ENCODE results near the gene UBXN6.

The UBXN6 gene

DNA sequence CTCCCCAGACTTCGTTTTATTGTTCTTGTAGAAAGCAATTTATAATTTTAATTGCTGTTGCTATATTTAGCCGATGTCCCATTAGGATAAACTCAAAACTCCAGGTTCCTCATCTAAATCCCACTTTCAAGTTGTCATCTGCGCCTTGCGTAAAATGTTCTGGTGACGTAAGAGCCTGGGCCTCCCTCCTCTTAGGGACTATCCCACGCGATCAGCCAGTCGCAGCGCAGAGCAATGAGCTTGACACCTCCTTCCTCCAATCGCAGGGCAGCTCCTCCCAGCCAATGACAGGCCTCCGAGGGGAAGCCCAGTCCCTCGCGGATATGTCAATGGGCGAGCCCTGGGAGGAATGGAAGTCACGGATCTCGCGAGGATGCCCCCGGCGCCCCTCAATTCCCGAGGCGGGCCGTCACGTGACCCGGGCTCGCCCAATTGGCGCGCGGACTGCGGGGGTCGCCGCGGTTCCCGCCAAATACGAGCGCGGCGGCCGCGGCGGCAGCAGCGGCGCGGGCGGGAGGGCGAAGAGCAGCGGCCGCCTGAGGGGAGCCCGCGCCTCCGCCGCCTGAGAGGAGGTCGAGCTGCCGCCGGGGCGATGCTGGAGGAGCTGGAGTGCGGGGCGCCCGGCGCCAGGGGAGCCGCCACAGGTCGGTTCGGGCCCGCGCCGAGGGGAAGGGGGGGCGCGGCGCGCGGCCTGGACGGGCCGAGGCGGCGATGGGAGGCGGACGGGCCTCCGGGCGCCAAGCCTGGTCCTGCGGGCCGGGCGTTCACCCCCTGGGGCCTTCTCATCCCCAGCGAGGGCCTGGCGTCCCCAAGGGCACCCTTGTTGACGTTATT, 55.2 kb downstream of the UBXN6 start, which contains the start of gene CHAF1A:
Gene CHAF1A (plus strand): TSS at position 470 of the 834 bp plus-strand sequence. CDS start 123 bp downstream, at position 593.
- peak; percentile 99 for DNase-seq

DNA sequence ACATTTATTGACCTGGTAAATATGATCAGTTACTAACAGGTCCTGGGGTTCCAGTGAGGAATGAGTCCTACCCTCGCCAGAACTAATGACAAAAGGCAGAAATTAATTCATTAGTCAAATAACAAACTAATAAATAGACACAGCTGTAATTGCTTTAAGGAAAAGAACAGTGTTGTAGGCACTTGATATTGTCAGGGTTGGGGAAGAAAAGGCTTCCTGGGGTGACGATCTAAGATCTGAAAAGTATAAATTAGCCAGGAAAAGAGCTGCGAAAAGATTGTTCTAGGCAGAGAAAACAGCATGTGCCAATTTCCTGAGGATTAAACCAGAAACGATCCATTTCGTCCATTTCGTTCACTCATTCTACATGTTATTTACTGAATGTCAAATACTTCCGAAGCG, 55.8 kb downstream of the UBXN6 start:
- DNase-seq: no peak

- peak; percentile 94 for DNase-seq
Measured at GRCh38 chr19:4400135-4400936, 57.3 kb downstream of the UBXN6 start, which contains the start of gene SH3GL1. TSS of gene SH3GL1 (minus strand) at chr19:4400547. CDS start at chr19:4400368, 179 bp downstream.

DNA sequence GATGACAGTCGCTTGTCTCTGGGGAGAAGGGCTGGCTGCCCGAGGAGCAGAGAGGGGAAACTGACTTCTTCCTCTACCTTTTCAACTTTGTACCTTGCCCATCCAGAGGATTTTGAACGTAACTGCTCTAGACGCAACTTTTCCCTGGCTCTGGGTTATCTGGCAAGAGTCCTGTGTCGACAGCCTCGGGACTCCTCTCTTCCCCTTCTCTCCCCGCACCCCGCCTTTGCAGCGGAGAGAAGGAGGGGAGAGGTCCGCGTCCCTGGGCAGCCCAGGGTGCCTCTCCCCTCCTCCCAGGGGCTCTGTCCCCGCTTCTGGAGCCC, 57.8 kb downstream of the UBXN6 start:
- peak in 1 of 2 donors; percentile 20 for DNase-seq

DNA sequence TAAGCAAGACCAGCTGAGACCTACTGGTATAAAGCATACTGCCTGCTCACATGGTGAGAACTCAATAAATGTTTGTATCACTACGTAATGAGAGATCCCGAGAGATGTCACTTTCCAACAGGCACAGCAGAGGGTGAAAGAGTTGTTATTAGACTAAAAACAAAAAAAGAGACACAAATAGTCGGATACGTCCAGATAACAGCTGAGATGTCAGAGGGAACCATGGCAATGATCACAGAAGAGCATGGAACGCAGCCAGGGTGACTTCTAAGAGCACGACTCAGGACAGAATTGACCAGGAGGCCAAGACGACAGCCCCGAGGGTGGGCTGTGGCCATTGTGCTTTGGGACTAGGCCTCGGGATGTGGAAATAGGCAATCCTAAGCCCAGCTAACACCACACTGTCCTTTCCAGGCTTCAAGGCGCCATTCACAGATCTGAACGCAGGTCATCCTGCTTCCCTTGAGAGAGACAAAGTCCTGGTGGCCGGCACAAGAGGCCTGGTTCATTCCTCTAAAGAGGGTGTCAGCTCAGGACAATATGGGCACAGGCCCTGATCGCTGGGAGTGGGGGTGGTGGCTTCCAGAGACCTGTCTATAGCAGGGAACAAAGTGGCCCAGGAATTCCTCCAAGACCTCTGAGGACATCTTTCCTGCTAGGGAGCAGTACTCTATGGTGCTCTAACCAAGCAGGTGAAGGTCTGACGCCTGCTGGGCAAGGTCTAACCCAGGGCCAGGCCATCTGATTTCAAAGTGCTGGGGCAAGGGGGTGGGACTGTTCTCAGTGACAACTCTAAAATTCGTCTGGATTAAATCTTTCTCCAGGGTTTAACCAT, 60.4 kb downstream of the UBXN6 start:
- DNase-seq: no peak
